Measurements from ENCODE around the gene NLRC5.

DNA sequence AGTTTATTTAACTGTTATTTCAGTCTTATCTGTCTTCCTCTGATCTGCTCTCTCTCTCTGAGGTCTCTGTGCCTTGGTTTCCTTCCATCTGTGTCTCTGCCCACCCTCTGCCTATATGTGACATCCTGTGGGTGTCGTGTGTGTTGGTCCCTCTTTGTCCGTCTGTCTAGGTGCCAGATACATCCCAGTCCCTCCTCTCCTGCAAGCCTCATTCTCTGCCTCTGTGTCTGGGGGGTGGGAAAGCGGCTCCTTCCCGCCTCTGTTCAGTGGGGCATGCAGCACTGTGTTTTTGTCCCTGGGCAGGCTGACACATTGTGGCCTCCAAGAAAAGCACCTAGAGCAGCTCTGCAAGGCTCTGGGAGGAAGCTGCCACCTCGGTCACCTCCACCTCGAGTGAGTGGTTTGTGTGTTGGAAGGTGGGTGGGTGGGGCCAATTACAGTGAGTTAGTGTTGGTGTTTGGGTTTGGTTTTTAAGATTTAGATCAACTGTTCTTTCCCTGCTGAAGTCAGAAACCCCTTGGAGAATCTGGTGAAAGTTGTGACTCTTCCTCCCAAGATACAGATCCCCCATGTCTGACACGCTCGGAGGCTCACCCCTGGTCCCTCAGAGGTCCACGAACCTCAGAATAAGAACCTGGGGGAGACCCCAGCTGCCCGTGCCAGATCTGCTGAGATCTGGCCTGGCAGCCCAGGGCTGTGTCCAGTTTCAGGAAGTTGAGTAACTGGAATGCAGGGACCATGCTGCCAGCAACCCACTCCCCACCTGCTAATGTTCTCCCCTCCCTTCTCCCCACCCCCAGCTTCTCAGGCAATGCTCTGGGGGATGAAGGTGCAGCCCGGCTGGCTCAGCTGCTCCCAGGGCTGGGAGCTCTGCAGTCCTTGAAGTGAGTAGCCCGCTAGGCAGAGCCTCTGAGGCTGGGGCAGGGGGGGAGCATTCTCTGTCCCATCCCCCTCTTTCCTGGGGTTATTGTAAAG lies 52.1 kb downstream of the NLRC5 start:
- TF ChIP-seq GATA2 (IDR thresholded peaks at IDR 0.05; ENCODE audit: low read depth, low read length): no peak
- TF ChIP-seq GATA3 (IDR thresholded peaks at IDR 0.05; ENCODE audit: low read depth, low read length): no peak

Data from SH-SY5Y (cell line).